Ectodermal cell (in vitro differentiated cells): ENCODE results near the gene CHDH.

Experiments
- H3K27ac ChIP-seq: 2 replicates; pipeline ENCODE4 v1.7.0; 2013; ENCODE audit warnings: mild to moderate bottlenecking, low read depth, low read length; ENCODE audit not compliant: insufficient read depth, poor library complexity, severe bottlenecking
- H3K27me3 ChIP-seq: 2 replicates; pipeline ENCODE4 v1.7.0; 2013; ENCODE audit warnings: mild to moderate bottlenecking, low read length; ENCODE audit not compliant: insufficient read depth, control insufficient read depth, poor library complexity, severe bottlenecking
- H3K36me3 ChIP-seq: one replicate; pipeline ENCODE4 v1.7.0; 2013; ENCODE audit warnings: low read length; ENCODE audit not compliant: control insufficient read depth, insufficient read depth
- H3K4me1 ChIP-seq: one replicate; pipeline ENCODE4 v1.7.0; 2013; ENCODE audit warnings: low read length; ENCODE audit not compliant: control insufficient read depth, insufficient read depth
- H3K4me3 ChIP-seq: 2 replicates; pipeline ENCODE4 v1.7.0; 2013; ENCODE audit warnings: low read depth, low read length, control low read depth; ENCODE audit not compliant: insufficient read depth
- H3K9me3 ChIP-seq: 2 replicates; pipeline ENCODE4 v1.7.0; 2013; ENCODE audit warnings: mild to moderate bottlenecking, low read length, moderate library complexity; ENCODE audit not compliant: control insufficient read depth
- WGBS, 2 experiments: methylation state at CpG; one replicate each; pipeline ENCODE4 v1.1.7; 2013; ENCODE audit warnings: missing lambda C conversion rate in 2 of 2; 5-methylcytosine and 5-hydroxymethylcytosine counted together

Gene CHDH

DNA sequence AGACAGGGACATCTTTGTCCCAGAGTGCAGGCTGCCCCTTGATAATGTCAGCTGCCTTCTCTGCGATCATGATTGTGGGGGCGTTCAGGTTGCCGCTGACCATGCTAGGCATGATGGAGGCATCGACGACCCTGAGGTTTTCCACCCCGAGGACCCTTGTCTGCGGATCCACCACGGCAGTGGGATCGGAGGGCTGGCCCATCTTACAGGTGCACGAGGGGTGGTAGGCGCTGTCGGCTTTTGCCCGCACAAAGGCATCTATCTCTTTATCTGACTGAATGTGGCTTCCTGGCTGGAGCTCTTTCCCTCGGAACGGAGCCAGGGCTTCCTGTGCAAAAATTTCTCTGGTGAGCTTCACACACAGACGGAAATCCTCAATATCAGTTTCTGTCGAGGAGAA is 28.4 kb downstream of the CHDH start:
- 96% methylated on average over 17 of the region's 17 CpGs for WGBS, 2 experiments
- Histone ChIP-seq H3K4me1 (peaks cover 4% of the 10 kb centered on the region), H3K27me3 (no peaks in the 10 kb centered on the region), H3K27ac (no peak overlapping the region), H3K9me3 (no peaks in the 10 kb centered on the region), H3K36me3 (no peaks in the 10 kb centered on the region), H3K4me3 (no peak overlapping the region)

DNA sequence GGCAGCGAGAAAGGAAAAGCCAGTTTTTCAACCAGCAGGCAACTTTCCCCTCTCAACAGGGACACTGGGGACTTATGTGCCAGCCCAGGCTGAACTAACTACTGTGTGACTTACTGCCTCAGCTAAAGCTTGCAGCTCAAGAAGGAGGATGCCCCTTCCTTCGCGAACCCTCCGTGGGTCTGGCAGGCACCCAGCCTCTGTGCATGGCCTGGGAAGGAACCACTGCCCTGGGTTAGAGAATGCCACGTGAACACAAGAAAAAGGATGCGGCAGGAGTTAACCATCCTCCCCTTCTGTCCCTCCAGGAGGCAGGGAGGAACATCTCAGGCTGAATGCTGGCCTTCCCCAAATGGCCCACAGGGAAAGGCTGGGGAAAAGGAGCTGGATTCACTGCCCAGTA is 29.0 kb downstream of the CHDH start:
- Histone ChIP-seq H3K36me3 (no peaks in the 10 kb centered on the region), H3K27me3 (no peaks in the 10 kb centered on the region), H3K9me3 (no peaks in the 10 kb centered on the region), H3K27ac (no peak overlapping the region), H3K4me3 (no peak overlapping the region), H3K4me1 (peaks cover 4% of the 10 kb centered on the region)
- 94% methylated on average over 6 of the region's 6 CpGs for WGBS, 2 experiments

DNA sequence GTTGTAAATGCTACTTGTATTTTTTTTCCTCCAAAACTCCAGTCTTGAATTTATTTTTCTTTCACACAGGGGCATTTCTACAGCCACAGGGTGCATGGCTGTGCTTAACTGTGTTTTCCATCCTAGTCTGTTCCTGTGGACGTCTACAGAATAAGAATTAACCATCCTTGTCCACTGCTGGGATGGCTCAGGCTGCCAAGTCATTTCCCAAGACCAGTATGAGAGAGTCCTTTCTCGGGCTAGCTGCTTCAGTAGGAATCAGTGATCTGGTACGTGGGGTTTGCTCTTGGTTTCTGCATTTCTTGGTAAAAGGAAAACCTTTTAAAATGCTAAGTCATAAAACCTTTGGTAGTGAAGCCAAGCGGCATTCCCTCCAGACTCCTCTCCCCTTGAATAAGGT is 29.8 kb downstream of the CHDH start:
- H3K27ac ChIP-seq, result no peak overlapping the region
- H3K36me3 ChIP-seq, result no peaks in the 10 kb centered on the region
- no peak overlapping the region for H3K4me3 ChIP-seq
- 92 to 93% methylated on average over 4 of the region's 4 CpGs for WGBS, 2 experiments
- no peaks in the 10 kb centered on the region for H3K27me3 ChIP-seq
- H3K9me3 ChIP-seq, result no peaks in the 10 kb centered on the region
- no peaks in the 10 kb centered on the region for H3K4me1 ChIP-seq

DNA sequence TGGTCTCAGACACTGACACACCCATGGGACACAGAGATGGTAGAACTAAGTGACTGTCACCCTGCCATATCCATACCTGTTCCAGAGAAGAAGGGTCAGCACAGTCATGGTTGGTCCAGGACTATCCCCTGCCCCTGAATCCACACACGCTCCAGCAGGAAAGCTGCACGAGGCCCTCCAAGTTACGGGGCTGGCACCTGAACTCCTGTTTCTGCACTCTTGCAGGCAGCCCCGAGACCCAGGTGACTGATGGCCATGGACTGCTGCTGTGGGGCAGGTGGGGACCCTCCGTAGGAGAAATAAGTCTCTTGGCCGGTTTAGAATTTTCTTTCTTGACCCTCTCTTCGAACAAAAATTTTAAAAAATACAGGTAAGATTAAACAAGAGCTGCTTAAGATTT is 30.6 kb downstream of the CHDH start:
- Histone ChIP-seq H3K36me3 (no peaks in the 10 kb centered on the region), H3K4me3 (no peak overlapping the region), H3K27me3 (no peaks in the 10 kb centered on the region), H3K27ac (no peak overlapping the region), H3K4me1 (no peaks in the 10 kb centered on the region), H3K9me3 (no peaks in the 10 kb centered on the region)
- 96% methylated on average over 7 of the region's 7 CpGs for WGBS, 2 experiments

DNA sequence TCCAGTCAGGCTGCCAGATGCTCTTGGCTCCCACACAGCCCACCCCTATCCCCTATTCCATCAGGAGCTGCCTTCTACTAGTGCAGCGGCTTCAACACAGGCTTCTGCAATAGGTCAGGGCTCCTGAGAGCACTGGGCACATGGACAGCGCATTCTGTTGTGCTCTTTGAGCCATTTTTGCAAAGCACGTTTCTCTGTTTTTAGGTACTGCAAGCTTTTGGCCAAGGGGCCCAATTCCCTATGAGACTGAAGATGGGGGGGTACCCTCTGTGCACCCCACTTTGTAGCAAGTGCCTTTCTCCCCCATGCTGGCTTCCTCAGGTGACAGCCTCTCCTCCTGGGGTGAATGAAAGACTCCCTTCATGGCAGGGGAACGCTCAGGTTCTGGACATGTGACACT is 31.2 kb downstream of the CHDH start:
- no peaks in the 10 kb centered on the region for H3K27me3 ChIP-seq
- no peak overlapping the region for H3K4me3 ChIP-seq
- no peaks in the 10 kb centered on the region for H3K9me3 ChIP-seq
- H3K27ac ChIP-seq, result no peak overlapping the region
- H3K36me3 ChIP-seq, result no peaks in the 10 kb centered on the region
- 89 to 92% methylated on average over 4 of the region's 4 CpGs for WGBS, 2 experiments
- H3K4me1 ChIP-seq, result no peaks in the 10 kb centered on the region

DNA sequence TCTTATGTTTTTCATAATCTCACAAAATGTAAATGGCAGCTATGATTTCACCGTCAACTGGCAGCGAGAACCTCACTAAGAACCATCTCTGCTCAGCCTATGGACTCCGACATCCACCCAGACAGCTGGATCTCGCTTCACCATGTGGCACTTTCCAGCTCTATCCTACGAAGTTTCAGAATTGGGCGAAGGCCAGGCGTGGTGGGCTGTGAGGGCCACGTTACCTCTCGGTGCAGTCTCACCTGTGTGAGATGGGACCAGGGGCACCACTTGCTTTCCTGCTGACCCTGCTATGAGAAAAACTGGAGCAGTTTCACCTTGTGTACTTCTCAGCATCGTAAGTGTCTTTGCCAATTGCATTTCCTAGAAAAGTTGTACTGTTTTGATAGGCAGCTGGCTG is 32.3 kb downstream of the CHDH start:
- Histone ChIP-seq H3K27me3 (no peaks in the 10 kb centered on the region), H3K36me3 (no peaks in the 10 kb centered on the region), H3K4me3 (no peak overlapping the region), H3K4me1 (no peaks in the 10 kb centered on the region), H3K9me3 (no peaks in the 10 kb centered on the region), H3K27ac (no peak overlapping the region)
- WGBS, 2 experiments, result 95% methylated on average over 10 of the region's 10 CpGs

DNA sequence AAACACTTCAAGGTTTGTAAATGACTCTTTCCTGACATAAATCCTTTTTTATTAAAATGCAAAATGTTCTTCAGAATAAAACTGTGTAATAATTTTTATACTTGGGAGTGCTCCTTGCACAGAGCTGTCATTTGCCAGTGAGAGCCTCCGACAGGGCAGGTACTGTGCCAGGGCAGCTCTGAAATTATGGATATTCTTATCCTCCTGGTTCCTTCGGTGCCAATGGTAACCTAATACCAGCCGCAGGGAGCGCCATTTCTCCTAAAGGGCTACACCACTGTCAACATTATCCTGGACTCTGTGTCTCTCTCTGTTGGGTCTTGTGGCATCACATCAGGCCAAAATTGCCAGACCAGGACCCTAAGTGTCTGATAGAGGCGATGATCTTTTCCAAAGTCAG is 33.0 kb downstream of the CHDH start:
- Histone ChIP-seq H3K4me1 (no peaks in the 10 kb centered on the region), H3K27ac (no peak overlapping the region), H3K36me3 (no peaks in the 10 kb centered on the region), H3K9me3 (no peaks in the 10 kb centered on the region), H3K27me3 (no peaks in the 10 kb centered on the region), H3K4me3 (no peak overlapping the region)
- 93% methylated on average over 5 of the region's 5 CpGs for WGBS, 2 experiments

DNA sequence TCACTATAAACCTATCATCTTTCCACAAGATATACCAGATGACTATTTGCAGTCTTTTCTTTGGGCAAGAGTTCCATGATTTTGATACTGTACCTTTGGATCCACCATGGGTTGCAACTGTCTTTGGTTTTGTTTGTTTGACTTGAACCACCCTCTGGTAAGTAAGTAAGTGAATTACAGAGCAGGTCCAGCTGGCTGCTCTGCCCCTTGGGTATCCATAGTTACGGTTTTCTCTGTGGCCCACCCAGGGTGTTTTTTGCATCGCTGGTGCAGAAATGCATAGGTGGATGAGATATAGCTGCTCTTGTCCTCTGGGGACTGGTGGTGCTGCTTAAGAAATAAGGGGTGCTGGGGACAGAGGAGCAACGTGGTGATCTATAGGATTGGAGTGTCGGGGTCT is 33.8 kb downstream of the CHDH start:
- no peaks in the 10 kb centered on the region for H3K9me3 ChIP-seq
- no peaks in the 10 kb centered on the region for H3K4me1 ChIP-seq
- 78 to 85% methylated on average over 4 of the region's 4 CpGs for WGBS, 2 experiments
- no peak overlapping the region for H3K4me3 ChIP-seq
- no peak overlapping the region for H3K27ac ChIP-seq
- no peaks in the 10 kb centered on the region for H3K36me3 ChIP-seq
- no peaks in the 10 kb centered on the region for H3K27me3 ChIP-seq

DNA sequence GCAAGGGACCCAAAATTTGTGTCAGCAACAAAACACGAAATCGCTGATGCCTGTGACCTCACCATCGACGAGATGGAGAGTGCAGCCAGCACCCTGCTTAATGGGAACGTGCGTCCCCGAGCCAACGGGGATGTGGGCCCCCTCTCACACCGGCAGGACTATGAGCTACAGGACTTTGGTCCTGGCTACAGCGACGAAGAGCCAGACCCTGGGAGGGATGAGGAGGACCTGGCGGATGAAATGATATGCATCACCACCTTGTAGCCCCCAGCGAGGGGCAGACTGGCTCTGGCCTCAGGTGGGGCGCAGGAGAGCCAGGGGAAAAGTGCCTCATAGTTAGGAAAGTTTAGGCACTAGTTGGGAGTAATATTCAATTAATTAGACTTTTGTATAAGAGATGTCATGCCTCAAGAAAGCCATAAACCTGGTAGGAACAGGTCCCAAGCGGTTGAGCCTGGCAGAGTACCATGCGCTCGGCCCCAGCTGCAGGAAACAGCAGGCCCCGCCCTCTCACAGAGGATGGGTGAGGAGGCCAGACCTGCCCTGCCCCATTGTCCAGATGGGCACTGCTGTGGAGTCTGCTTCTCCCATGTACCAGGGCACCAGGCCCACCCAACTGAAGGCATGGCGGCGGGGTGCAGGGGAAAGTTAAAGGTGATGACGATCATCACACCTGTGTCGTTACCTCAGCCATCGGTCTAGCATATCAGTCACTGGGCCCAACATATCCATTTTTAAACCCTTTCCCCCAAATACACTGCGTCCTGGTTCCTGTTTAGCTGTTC is 34.9 kb downstream of the CHDH start:
- no peaks in the 10 kb centered on the region for H3K4me1 ChIP-seq
- 94 to 96% methylated on average over 24 of the region's 24 CpGs for WGBS, 2 experiments
- no peak overlapping the region for H3K4me3 ChIP-seq

DNA sequence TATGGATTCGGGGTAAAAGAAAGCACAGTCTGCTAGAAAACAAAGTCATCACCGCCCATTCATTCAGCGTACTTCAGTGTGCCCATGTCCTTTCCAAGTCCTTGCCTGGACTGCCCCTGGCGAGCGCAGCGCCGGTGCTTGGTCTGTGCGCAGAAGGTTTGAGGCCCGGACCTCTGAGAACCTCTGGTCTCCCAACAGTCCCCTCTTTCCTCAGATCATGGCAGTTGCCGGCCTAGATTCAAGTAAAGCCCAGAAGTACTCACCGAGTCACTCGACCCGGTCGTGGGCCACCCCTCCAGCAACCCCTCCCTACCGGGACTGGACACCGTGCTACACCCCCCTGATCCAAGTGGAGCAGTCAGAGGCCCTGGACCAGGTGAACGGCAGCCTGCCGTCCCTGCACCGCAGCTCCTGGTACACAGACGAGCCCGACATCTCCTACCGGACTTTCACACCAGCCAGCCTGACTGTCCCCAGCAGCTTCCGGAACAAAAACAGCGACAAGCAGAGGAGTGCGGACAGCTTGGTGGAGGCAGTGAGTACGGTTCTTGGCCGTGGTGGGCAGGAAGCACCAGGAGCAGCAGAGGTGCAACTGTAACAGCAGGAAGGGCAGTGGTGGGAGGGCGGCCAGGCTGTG is 36.3 kb downstream of the CHDH start:
- no peaks in the 10 kb centered on the region for H3K9me3 ChIP-seq
- no peak overlapping the region for H3K27ac ChIP-seq
- H3K4me3 ChIP-seq, result no peak overlapping the region
- H3K27me3 ChIP-seq, result no peaks in the 10 kb centered on the region
- H3K36me3 ChIP-seq, result no peaks in the 10 kb centered on the region
- WGBS, 2 experiments, result 92 to 94% methylated on average over 28 of the region's 28 CpGs
- H3K4me1 ChIP-seq, result no peaks in the 10 kb centered on the region

More for the DNA sequence above, 34.9 kb downstream of the CHDH start:
- Histone ChIP-seq H3K9me3 (no peaks in the 10 kb centered on the region), H3K27ac (no peak overlapping the region), H3K27me3 (no peaks in the 10 kb centered on the region), H3K36me3 (no peaks in the 10 kb centered on the region)
